HG03039 (cell line): ENCODE data around the gene CAPN10.
"Not testable (repeated sequence)": the region's sequence is repeated elsewhere in the genome, so short reads cannot be mapped to it uniquely, and the experiment has no call there.

Experiments
- ATAC-seq: cut with Tn5 transposase; IDR thresholded peaks from one replicate; pipeline ENCODE4 v1.9.1; 2021; ENCODE audit warnings: mild to moderate bottlenecking, moderate library complexity; ENCODE audit not compliant: unreplicated experiment

CAPN10 gene

GRCh38 chr2:240563231-240563630 is 23.3 kb upstream of the CAPN10 start:
- ATAC-seq, result not testable (repeated sequence)

GRCh38 chr2:240563951-240564560 is 22.5 kb upstream of the CAPN10 start:
- ATAC-seq, result no peak

GRCh38 chr2:240564561-240565332 is 21.8 kb upstream of the CAPN10 start:
- no peak for ATAC-seq

- peak; percentile 22 for ATAC-seq
Observed at GRCh38 chr2:240565333-240566202, 21.0 kb upstream of the CAPN10 start.

- ATAC-seq, result peak; percentile 33
Observed at GRCh38 chr2:240566203-240567136, 20.1 kb upstream of the CAPN10 start.

- no peak for ATAC-seq
Observed at GRCh38 chr2:240567137-240567871, 19.2 kb upstream of the CAPN10 start.

- peak; percentile 31 for ATAC-seq
Observed at GRCh38 chr2:240567872-240568677, 18.5 kb upstream of the CAPN10 start, which contains the start of gene RNPEPL1. TSS of gene RNPEPL1 (plus strand) at chr2:240568484. CDS start at chr2:240568587, 103 bp downstream.

GRCh38 chr2:240568678-240569522 is 17.6 kb upstream of the CAPN10 start:
- peak; percentile 22 for ATAC-seq

GRCh38 chr2:240569523-240569997 is 17.0 kb upstream of the CAPN10 start:
- no peak for ATAC-seq

GRCh38 chr2:240569998-240570530 is 16.5 kb upstream of the CAPN10 start:
- ATAC-seq, result no peak

- ATAC-seq, result no peak
Observed at GRCh38 chr2:240570531-240571313, 15.8 kb upstream of the CAPN10 start.

GRCh38 chr2:240571314-240571973 is 15.1 kb upstream of the CAPN10 start:
- ATAC-seq, result no peak

- no peak for ATAC-seq
Observed at GRCh38 chr2:240572141-240573031, 14.1 kb upstream of the CAPN10 start.

- ATAC-seq, result no peak
Observed at GRCh38 chr2:240573071-240573515, 13.4 kb upstream of the CAPN10 start.
